ENCODE results near the gene ATP6V0A4.

Gene ATP6V0A4

DNA sequence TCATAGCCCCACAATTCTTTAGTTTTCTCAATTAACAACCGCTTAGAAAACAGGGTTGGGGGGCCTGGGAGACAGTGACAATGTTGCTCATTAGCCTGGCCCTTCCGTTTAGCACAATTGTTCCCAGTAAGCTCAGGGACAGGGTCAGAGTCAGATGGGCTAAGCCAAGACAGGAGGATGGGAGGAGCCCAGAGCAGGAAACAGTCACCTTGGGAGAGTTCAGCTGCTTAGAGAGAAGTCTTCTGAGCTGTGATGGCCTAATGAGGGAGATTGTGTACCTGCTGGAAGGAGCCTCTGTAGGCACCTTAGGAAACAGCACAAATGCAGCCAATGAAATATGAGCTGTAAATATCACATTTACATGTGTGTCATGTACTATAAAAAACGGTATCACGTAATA lies 132.7 kb downstream of the ATP6V0A4 start:
- H2AFZ ChIP-seq (ENCODE audit: low read length): no peak overlapping the region
- no peaks in the 10 kb centered on the region for H3K4me1 ChIP-seq (ENCODE audit: insufficient read depth, low read length, severe bottlenecking)
- H3K27ac ChIP-seq (ENCODE audit: low read depth, low read length, poor library complexity, severe bottlenecking): no peak overlapping the region
- H3K27me3 ChIP-seq (ENCODE audit: insufficient read depth, low read length): no peaks in the 10 kb centered on the region
- H3K9me2 ChIP-seq (ENCODE audit: low read depth, low read length): no peaks in the 10 kb centered on the region
- H3K4me2 ChIP-seq (ENCODE audit: low read length): no peak overlapping the region
- no peak for TF ChIP-seq EZH2 (IDR thresholded peaks at IDR 0.05; ENCODE audit: borderline replicate concordance, low read length)
- TF ChIP-seq, protein P1, sequence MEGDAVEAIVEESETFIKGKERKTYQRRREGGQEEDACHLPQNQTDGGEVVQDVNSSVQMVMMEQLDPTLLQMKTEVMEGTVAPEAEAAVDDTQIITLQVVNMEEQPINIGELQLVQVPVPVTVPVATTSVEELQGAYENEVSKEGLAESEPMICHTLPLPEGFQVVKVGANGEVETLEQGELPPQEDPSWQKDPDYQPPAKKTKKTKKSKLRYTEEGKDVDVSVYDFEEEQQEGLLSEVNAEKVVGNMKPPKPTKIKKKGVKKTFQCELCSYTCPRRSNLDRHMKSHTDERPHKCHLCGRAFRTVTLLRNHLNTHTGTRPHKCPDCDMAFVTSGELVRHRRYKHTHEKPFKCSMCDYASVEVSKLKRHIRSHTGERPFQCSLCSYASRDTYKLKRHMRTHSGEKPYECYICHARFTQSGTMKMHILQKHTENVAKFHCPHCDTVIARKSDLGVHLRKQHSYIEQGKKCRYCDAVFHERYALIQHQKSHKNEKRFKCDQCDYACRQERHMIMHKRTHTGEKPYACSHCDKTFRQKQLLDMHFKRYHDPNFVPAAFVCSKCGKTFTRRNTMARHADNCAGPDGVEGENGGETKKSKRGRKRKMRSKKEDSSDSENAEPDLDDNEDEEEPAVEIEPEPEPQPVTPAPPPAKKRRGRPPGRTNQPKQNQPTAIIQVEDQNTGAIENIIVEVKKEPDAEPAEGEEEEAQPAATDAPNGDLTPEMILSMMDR (IDR thresholded peaks at IDR 0.05; ENCODE audit: low read length): no peak
- no peak overlapping the region for H3K9ac ChIP-seq (ENCODE audit: low read length)
- H3F3A ChIP-seq (ENCODE audit: insufficient read depth, low read length): no peaks in the 10 kb centered on the region
- H4K20me1 ChIP-seq (ENCODE audit: insufficient read depth, low read length): no peaks in the 10 kb centered on the region
- no peaks in the 10 kb centered on the region for H3K9me3 ChIP-seq (ENCODE audit: low read length)
- no peak overlapping the region for H3K4me3 ChIP-seq (ENCODE audit: low read depth, low read length, poor library complexity, severe bottlenecking)
- H3K36me3 ChIP-seq (ENCODE audit: insufficient read depth, low read length): no peaks in the 10 kb centered on the region
- H3K79me2 ChIP-seq (ENCODE audit: insufficient read depth, low read length): no peaks in the 10 kb centered on the region

DNA sequence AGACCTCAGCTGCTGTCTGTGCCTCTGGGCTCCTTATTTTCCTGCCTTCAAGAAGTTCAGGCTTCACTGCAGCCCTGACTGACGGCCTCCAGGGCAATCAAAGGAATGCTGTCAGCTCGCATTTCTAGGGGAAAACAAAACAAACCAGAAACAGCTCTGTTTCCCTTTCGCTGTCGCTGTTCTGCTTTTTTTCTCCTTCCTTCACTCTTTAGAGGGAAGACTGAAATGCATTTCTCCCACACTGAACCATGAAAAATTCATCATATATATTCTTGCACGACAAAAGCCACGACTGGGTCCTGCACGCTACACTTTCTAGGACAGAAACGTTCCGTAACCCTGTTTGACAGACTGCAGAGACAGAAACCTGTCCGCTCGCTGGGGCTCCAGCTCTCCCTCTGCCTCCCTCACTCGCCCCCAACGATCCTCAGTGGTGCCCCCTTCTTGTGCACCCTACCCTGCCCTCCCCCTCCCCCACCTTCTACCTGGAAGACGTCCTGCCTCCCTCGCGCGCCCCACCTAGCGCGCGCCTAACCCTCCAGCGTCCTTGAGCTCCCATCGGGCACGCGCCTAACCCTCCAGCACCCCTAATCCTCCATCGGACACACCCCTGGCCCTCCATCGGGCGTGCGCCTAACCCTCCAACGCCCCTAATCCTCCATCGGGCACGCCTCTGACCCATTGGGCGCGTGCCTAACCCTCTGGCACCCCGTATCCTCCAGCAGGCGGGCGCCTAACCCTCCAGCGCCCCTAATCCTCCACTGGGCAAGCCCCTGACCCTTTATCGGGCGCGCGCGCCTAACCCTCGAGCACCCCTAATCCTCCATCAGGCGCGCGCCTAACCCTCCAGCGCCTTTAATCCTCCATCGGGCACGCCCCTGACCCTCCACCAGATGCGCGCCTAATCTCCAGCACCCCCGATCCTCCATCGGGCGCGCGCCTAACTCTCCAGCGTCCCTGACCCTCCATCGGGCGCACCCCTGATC lies 134.0 kb downstream of the ATP6V0A4 start:
- H3K9ac ChIP-seq (ENCODE audit: low read length): no peak overlapping the region
- H3K36me3 ChIP-seq (ENCODE audit: insufficient read depth, low read length): no peaks in the 10 kb centered on the region
- no peaks in the 10 kb centered on the region for H3F3A ChIP-seq (ENCODE audit: insufficient read depth, low read length)
- H3K9me3 ChIP-seq (ENCODE audit: low read length): no peaks in the 10 kb centered on the region
- H3K4me1 ChIP-seq (ENCODE audit: insufficient read depth, low read length, severe bottlenecking): no peaks in the 10 kb centered on the region
- no peak overlapping the region for H3K4me2 ChIP-seq (ENCODE audit: low read length)
- no peaks in the 10 kb centered on the region for H3K79me2 ChIP-seq (ENCODE audit: insufficient read depth, low read length)
- H3K4me3 ChIP-seq (ENCODE audit: low read depth, low read length, poor library complexity, severe bottlenecking): no peak overlapping the region
- TF ChIP-seq EZH2 (IDR thresholded peaks at IDR 0.05; ENCODE audit: borderline replicate concordance, low read length): no peak
- TF ChIP-seq, protein P1 (IDR thresholded peaks at IDR 0.05; ENCODE audit: low read length): no peak
- no peaks in the 10 kb centered on the region for H4K20me1 ChIP-seq (ENCODE audit: insufficient read depth, low read length)
- no peaks in the 10 kb centered on the region for H3K27me3 ChIP-seq (ENCODE audit: insufficient read depth, low read length)
- no peak overlapping the region for H2AFZ ChIP-seq (ENCODE audit: low read length)
- no peak overlapping the region for H3K27ac ChIP-seq (ENCODE audit: low read depth, low read length, poor library complexity, severe bottlenecking)
- no peaks in the 10 kb centered on the region for H3K9me2 ChIP-seq (ENCODE audit: low read depth, low read length)

DNA sequence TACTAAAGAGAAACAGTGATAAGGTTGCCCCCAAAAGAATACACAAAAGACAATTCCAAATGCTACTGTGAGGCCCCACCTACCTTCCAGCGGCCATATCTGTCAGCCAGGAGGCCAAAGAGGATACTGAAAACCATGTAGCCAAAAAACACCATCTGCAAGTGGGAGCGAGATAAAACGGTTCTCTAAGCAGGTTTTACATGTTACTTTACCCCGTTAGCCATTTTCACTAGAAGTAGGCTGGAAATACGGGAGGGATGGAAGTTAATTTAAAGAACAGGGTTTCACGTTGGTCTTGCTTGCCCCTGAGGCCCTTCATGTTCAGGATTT lies 135.0 kb downstream of the ATP6V0A4 start:
- Histone ChIP-seq H3K9me2 (ENCODE audit: low read depth, low read length) (no peaks in the 10 kb centered on the region), H3K4me1 (ENCODE audit: insufficient read depth, low read length, severe bottlenecking) (no peaks in the 10 kb centered on the region), H3K9ac (ENCODE audit: low read length) (no peak overlapping the region), H3K4me3 (ENCODE audit: low read depth, low read length, poor library complexity, severe bottlenecking) (no peak overlapping the region), H2AFZ (ENCODE audit: low read length) (no peak overlapping the region), H3F3A (ENCODE audit: insufficient read depth, low read length) (no peaks in the 10 kb centered on the region), H3K36me3 (ENCODE audit: insufficient read depth, low read length) (no peaks in the 10 kb centered on the region), H4K20me1 (ENCODE audit: insufficient read depth, low read length) (no peaks in the 10 kb centered on the region), H3K9me3 (ENCODE audit: low read length) (no peaks in the 10 kb centered on the region), H3K27ac (ENCODE audit: low read depth, low read length, poor library complexity, severe bottlenecking) (no peak overlapping the region), H3K4me2 (ENCODE audit: low read length) (no peak overlapping the region), H3K79me2 (ENCODE audit: insufficient read depth, low read length) (no peaks in the 10 kb centered on the region), H3K27me3 (ENCODE audit: insufficient read depth, low read length) (no peaks in the 10 kb centered on the region)
- no peak for TF ChIP-seq EZH2 (IDR thresholded peaks at IDR 0.05; ENCODE audit: borderline replicate concordance, low read length)
- TF ChIP-seq, protein P1 (IDR thresholded peaks at IDR 0.05; ENCODE audit: low read length): no peak
